ENCODE results near the gene SCGB1C1. TPM values are rescaled to one million over a fixed set of nuclear protein-coding genes. Genes with fewer than 3 reads are reported as not detected.
"Not testable (repeated sequence)": the region's sequence is repeated elsewhere in the genome, so short reads cannot be mapped to it uniquely, and the experiment has no call there.

Gene SCGB1C1
- total RNA-seq = not detected

GRCh38 chr11:192674-193128 is at the start of gene SCGB1C1:
Gene SCGB1C1, plus strand, starts transcription at chr11:193078. Its CDS starts 22 bp downstream, at chr11:193100.
- DNase-seq (ENCODE audit: low spot score) = peak; percentile 27

GRCh38 chr11:180242-180641 is 12.6 kb upstream of the SCGB1C1 start:
- not testable (repeated sequence) for DNase-seq (ENCODE audit: low spot score)

DNA sequence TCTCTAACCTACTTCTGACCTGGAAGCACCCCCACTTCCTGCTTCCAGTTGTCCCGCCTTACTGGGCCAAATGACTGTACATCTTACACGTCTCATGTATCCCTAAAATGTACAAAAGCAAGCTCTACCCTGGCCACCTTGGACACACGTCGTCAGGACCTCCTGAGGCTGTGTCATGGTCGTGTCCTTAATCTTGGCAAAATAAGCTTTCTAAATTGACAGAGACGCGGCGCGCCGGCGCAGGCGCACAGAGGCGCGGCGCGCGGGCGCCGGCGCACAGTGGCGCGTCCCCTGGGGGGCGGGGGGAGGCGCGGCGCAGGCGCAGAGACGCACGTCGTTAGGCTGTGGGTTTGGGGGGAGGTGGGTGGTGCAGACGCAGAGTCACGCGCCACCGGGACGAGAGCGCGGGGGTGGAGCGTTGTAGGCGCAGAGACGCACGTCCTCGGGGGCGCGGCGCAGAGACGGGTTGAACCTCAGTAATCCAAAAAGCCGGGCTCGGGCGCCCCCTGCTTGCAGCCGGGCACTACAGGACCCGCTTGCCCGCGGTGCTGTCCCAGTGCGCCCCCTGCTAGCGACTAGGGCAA is 3.6 kb upstream of the SCGB1C1 start:
- not testable (repeated sequence) for DNase-seq (ENCODE audit: low spot score)

GRCh38 chr11:189843-190311 is 3.0 kb upstream of the SCGB1C1 start:
- not testable (repeated sequence) for DNase-seq (ENCODE audit: low spot score)

DNA sequence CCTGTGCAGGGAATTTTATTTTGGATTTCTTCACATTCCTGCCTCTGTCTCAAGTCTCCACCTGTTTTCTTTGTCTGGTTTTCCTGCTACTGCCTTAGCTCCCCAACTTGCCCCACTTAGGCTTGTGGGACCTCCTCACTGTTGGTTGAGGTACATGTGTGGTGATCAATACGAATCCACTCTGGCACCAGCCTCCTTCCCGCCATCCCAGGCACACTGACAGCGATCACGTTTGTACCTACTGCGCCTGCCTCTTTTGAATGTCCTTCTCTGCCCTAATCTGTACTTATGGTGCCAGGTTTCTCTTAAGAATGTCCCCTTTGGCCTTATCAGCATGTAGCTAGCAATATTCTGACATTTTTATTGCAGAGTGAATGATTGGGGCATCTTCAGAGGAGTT is 2.3 kb upstream of the SCGB1C1 start:
- peak; percentile 35 for DNase-seq (ENCODE audit: low spot score)

GRCh38 chr11:191490-192478 is 1.1 kb upstream of the SCGB1C1 start:
- DNase-seq (ENCODE audit: low spot score) = peak; percentile 64

DNA sequence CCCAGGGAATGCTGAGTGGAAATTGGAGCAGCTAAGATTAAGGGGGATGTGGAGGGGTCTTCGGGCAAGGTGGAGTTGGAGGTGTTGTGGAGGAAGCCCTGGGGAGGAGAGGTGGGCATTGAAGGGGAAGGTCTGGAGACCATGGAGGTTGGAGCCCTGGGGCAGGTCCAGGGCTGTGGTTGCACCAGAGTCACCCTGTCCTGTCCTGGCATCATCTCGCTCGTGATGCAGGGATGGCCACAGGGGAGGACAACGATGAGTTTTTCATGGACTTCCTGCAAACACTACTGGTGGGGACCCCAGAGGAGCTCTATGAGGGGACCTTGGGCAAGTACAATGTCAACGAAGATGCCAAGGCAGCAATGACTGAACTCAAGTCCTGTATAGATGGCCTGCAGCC is 603 bp downstream of the SCGB1C1 start:
- peak; percentile 34 for DNase-seq (ENCODE audit: low spot score)

- DNase-seq (ENCODE audit: low spot score) = peak; percentile 41
Observed at GRCh38 chr11:196786-197731, 4.2 kb downstream of the SCGB1C1 start.

GRCh38 chr11:197741-198235 is 4.9 kb downstream of the SCGB1C1 start:
- DNase-seq (ENCODE audit: low spot score) = peak; percentile 41

DNA sequence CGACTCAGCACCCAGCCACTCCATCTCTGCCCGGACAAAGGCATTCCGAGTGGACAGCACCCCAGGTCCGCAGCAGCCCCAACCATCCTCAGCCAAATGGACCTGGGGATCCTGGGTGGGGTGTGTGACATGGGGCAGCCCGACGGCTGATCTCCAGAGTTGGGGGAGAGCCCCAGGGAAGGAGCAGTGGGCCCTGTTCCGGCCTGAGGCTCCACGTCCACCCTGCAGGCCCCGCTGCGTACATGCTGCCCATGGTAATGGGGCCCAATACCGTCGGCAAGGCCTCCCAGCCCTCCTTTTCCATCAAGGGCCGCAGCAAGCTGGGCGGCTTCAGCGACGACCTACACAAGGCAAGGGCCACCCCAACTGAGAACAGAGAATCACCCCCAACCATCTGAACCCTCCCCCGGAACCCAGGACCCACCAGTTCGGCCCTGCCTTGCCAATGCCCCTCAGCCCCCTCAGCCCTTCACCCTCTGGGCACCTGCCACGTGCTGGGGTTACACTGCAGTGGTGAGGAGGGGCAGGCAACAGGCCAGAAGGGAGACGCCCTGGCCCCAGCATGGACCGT is 5.4 kb downstream of the SCGB1C1 start:
- DNase-seq (ENCODE audit: low spot score) = peak; percentile 42

DNA sequence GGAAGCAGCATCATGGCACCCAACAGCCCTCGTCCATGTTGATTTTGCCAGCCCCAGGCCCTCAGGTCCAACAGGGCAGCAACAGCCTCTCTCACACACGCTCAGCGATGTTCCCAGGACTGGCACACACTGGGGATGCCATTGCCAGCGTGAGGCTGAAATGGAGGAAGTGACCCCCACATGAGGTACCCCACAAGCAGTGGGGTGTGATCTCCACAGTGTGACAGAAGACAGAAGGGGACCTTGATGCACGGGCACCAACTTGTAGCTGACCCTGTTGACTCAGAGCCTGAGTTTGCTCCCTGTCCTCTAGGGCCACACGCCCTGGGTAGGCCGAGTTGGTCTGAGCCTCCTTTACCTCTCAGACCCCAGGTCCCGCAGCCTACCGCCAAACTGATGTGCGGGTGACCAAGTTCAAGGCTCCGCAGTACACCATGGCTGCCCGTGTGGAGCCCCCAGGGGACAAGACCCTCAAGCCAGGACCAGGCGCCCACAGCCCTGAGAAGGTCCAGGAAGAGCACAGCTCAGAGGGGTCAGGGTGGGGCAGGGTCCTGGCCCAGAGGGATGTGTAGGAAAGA is 6.2 kb downstream of the SCGB1C1 start:
- peak; percentile 40 for DNase-seq (ENCODE audit: low spot score)

- peak; percentile 40 for DNase-seq (ENCODE audit: low spot score)
Observed at GRCh38 chr11:199782-200181, 6.9 kb downstream of the SCGB1C1 start.

DNA sequence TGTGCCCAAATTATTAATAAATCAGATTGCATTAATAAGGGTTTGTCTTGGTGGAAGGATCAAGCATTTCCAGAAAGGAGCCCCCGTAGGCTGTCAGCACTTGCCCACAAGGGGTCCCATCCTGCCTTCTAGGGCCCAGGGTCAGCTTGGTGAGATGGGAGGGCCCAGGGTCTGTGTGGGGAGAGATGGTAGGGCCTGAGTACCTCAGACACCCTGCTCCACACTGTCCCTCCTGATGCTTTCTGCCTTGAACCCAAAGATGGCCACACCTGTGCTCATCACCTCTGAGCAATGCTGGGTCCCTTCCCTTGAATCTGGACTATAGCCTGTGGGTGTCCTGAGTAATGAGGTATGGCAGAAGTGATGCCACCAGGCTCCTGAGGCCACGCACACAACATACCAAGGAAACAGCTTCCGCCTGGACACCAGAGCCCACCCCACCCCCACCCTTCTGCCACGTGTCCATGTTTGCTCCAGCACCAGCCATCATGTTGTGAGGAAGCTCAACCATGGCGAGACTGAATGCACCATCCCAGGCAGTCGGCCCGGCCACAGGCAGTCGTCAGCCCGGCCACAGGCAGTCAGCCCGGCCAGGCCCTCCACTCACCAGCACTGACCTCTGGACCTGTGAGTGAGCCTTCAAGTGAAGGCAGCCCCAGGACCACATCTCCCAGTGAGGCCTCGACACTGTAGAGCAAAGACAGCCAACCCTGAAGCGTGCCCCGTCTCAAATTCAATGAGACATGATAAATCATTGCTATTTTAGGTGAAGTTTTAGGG is 7.5 kb downstream of the SCGB1C1 start:
- DNase-seq (ENCODE audit: low spot score) = no peak

DNA sequence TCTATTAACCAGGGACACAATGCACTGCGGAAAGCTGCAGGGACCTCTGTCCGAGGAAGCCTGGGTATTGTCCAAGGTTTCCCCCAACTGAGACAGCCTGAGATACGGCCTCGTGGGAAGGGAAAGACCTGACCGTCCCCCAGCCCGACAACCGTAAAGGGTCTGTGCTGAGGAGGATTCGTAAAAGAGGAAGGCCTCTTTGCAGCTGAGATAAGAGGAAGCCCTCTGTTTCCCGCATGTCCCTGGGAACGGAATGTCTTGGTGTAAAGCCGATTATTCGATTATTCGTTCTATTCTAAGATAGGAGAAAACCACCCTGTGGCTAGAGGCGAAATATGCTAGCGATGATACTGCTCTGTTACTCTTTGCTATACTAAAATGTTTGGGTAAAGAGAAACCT is 9.1 kb downstream of the SCGB1C1 start:
- DNase-seq (ENCODE audit: low spot score) = no peak

DNA sequence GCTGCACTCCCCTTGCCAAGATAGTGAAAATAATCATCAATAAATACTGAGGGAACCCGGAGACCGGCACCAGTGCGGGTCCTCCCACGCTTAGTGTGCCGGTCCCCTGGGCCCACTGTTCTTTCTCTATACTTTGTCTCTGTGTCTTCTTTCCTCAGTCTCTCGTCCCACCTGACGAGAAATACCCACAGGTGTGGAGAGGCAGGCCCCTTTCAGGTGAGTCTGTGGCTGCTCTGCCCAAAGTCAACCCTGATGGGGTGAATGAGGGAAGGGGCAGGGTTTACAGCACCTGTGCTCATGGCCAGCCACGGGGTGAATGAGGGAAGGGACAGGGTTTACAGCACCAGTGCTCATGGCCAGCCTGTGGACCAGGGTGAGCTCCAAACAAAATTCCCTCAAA is 9.6 kb downstream of the SCGB1C1 start:
- DNase-seq (ENCODE audit: low spot score) = no peak

GRCh38 chr11:203056-203944 is 10.4 kb downstream of the SCGB1C1 start:
- no peak for DNase-seq (ENCODE audit: low spot score)

DNA sequence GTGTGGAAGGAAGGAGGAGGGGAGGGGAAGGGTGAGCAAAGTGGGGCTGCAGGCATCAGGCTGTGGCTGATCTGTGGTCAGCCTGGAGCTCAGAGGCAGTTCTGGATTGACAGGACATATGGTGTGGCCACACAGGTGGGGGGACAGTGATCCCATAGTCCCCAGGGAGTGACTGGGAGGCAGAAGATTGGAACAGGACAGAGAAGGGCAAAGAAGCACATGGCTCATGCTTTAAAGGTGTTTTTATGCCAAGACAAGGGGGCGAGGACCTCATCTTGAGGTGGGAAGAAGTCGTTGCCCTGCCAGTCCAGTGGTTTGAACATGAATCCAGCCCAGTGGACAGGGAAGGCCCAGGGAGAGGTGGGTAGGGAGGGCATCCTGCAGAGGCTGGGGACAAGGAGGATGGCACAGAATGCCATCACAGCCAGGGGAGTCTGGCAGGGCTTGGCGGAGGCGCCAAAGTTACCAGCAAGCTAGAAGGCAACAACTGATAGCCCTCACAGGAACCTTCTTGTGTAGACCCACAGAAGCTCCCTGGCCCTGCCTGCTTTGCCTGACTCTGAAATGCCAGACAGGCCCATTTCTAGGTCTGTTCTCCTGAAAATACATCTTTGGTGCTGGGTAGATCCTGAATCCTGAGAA is 11.2 kb downstream of the SCGB1C1 start:
- no peak for DNase-seq (ENCODE audit: low spot score)

- DNase-seq (ENCODE audit: low spot score) = no peak
Observed at GRCh38 chr11:204587-205109, 11.8 kb downstream of the SCGB1C1 start.

All from ureter (tissue), 1 donor.